Measurements from ENCODE around the gene SYMPK.
A peak's percentile ranks its signal among the peaks of the same experiment; 100 is the strongest.

SYMPK gene

DNA sequence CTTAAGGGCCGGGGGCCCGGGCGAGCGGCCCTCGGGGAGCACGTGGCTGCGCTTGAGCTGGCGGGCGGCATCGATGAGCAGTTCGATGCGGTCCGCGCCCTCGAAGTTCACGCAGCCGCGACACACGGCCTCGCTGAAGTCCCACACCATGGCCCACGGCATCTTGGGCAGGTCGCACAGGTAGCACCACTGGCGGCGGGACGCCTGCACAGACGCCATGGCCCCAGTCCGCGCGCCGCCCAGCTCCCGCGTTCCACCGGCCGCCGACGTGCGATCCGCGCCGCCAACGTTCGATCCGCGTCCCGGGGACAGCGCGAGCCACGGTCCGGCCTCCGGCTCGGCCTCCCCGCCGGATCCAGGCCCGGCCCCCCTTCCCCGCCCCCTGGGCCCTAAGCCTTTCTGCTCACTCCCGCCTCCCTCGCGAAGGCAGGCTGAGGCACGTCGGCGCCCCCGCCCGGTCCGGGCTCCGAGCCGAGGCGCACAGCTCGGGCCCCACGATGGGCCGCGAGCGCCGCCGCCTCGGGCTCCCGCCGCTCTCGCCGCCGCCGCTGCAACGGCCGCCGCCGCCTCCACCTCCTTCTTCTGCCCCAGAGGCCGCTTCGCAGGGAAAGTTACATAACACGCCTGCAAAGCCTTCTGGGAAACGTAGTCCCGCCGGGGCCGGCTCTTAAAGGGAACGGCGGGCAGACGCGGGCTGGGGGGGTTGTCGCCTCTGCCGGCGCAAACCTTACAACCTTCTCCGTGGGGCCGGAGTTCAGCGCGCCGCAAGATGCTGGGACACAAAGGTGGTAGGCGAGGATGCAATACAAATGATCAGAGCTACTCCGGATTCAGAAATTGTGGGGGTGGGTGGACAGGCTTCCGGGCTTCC, 22.8 kb upstream of the SYMPK start, which contains the start of gene IRF2BP1:
TSS of gene IRF2BP1 (minus strand) at position 586 of the 871 bp plus-strand sequence. CDS start at position 219, 367 bp downstream.
- TF ChIP-seq CTCF (IDR thresholded peaks at IDR 0.05): no peak
- peak within 1 kb of the TSS; percentile 69 for H3K4me3 ChIP-seq (ENCODE audit: low read depth, low read length)
- peak within 1 kb of the TSS; percentile 94 for H2AFZ ChIP-seq
- H3K27me3 ChIP-seq (ENCODE audit: control insufficient read depth, insufficient read depth, low read length): no peaks in the 10 kb centered on the region
- H3K4me2 ChIP-seq (ENCODE audit: low read length): peak within 1 kb of the TSS; percentile 99
- H3K9me3 ChIP-seq (ENCODE audit: control insufficient read depth, low read length): no peaks in the 10 kb centered on the region
- peaks cover 9% of the 10 kb centered on the region for H3K4me1 ChIP-seq
- H3K36me3 ChIP-seq (ENCODE audit: control insufficient read depth, insufficient read depth, low read length): no peaks in the 10 kb centered on the region
- H3K79me2 ChIP-seq: peaks cover 2% of the 10 kb centered on the region
- peak within 1 kb of the TSS; percentile 82 for H3K9ac ChIP-seq
- peak within 1 kb of the TSS; percentile 93 for H3K27ac ChIP-seq

DNA sequence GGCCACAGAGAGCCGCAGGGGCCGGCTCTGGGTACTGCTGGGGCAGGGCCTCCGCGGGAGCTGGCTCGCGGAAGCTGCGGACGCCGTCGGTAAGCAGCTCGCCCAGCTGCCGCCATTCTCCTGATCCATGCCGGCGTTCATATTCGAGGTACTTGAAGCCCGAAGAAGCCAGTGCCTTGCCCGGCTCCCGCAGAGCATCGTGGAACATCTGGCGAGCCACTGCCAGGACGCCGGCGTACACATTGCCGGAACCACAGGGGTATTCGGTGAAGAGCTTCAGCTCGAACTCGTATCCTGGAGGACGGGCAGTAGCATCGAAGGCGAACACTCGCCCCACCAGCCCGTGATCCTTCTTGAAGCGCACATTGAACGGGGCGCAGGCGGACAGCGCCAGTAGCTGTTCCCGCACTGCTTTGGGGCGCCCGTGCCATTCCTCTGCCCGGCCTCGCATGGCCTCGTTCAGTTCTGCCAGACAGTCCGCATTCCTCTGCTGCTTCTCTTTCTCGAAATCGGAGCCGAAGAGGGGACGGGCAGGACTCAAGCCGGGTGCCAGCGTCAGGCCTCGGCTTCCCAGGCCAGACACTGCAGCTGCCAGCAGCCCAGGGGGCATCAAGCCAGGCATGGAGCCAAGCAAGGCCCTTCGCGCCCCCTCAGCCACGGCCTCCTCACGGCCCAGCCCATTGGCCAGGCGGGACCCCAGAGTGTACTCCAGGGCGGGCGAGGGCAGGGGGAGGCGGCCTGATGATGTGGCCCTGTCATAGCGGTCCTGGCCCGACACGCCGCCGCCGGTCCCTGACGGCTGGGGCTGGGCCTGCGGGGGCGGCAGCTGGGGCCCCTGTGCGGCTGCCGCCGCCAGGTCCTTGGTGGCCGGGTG, 22.0 kb upstream of the SYMPK start:
- Histone ChIP-seq H2AFZ (peak overlapping the region; percentile 81), H3K36me3 (ENCODE audit: control insufficient read depth, insufficient read depth, low read length) (no peaks in the 10 kb centered on the region), H3K27me3 (ENCODE audit: control insufficient read depth, insufficient read depth, low read length) (no peaks in the 10 kb centered on the region), H3K9me3 (ENCODE audit: control insufficient read depth, low read length) (no peaks in the 10 kb centered on the region), H3K79me2 (peaks cover 2% of the 10 kb centered on the region), H3K27ac (peak overlapping the region; percentile 93), H3K4me3 (ENCODE audit: low read depth, low read length) (peak overlapping the region; percentile 69), H3K4me1 (peaks cover 9% of the 10 kb centered on the region), H3K9ac (peak overlapping the region; percentile 8), H3K4me2 (ENCODE audit: low read length) (peak overlapping the region; percentile 80)
- TF ChIP-seq CTCF (IDR thresholded peaks at IDR 0.05): no peak

GRCh38 chr19:45883881-45884681, 21.1 kb upstream of the SYMPK start:
- Histone ChIP-seq H3K9ac (no peak overlapping the region), H2AFZ (no peak overlapping the region), H3K4me3 (ENCODE audit: low read depth, low read length) (no peak overlapping the region), H3K27me3 (ENCODE audit: control insufficient read depth, insufficient read depth, low read length) (no peaks in the 10 kb centered on the region), H3K4me2 (ENCODE audit: low read length) (peak overlapping the region; percentile 80), H3K4me1 (peaks cover 9% of the 10 kb centered on the region), H3K27ac (no peak overlapping the region), H3K36me3 (ENCODE audit: control insufficient read depth, insufficient read depth, low read length) (no peaks in the 10 kb centered on the region), H3K79me2 (peaks cover 2% of the 10 kb centered on the region), H3K9me3 (ENCODE audit: control insufficient read depth, low read length) (no peaks in the 10 kb centered on the region)
- no peak for TF ChIP-seq CTCF (IDR thresholded peaks at IDR 0.05)

GRCh38 chr19:45883586-45883880, 20.6 kb upstream of the SYMPK start:
- H3K27me3 ChIP-seq (ENCODE audit: control insufficient read depth, insufficient read depth, low read length): no peaks in the 10 kb centered on the region
- no peak overlapping the region for H2AFZ ChIP-seq
- H3K27ac ChIP-seq: no peak overlapping the region
- H3K4me2 ChIP-seq (ENCODE audit: low read length): no peak overlapping the region
- no peaks in the 10 kb centered on the region for H3K9me3 ChIP-seq (ENCODE audit: control insufficient read depth, low read length)
- H3K36me3 ChIP-seq (ENCODE audit: control insufficient read depth, insufficient read depth, low read length): no peaks in the 10 kb centered on the region
- H3K9ac ChIP-seq: no peak overlapping the region
- H3K4me1 ChIP-seq: peaks cover 9% of the 10 kb centered on the region
- peaks cover 2% of the 10 kb centered on the region for H3K79me2 ChIP-seq
- no peak for TF ChIP-seq CTCF (IDR thresholded peaks at IDR 0.05)
- H3K4me3 ChIP-seq (ENCODE audit: low read depth, low read length): no peak overlapping the region
